NCI-H1930 (cell line): ENCODE results near the gene CD300LG.
"Not testable (repeated sequence)": the region's sequence is repeated elsewhere in the genome, so short reads cannot be mapped to it uniquely, and the experiment has no call there.

ENCODE experiments used
- DNase-seq, 2 experiments: peaks; one replicate each; lab custom pipeline; 2025; lab: John Stamatoyannopoulos, UW

CD300LG gene

GRCh38 chr17:43854498-43854897, 7.5 kb downstream of the CD300LG start:
- DNase-seq, result no peak

GRCh38 chr17:43855061-43855460, 8.1 kb downstream of the CD300LG start:
- no peak for DNase-seq

GRCh38 chr17:43856141-43856540, 9.2 kb downstream of the CD300LG start:
- DNase-seq, result no peak

- no peak for DNase-seq
Observed at GRCh38 chr17:43857141-43857540, 10.2 kb downstream of the CD300LG start.

- no peak for DNase-seq
Observed at GRCh38 chr17:43857957-43858600, 11.1 kb downstream of the CD300LG start.

- DNase-seq, result no peak
Observed at GRCh38 chr17:43860077-43860725, 13.2 kb downstream of the CD300LG start.

GRCh38 chr17:43860927-43861622, 14.1 kb downstream of the CD300LG start:
- DNase-seq, result no peak

- no peak for DNase-seq
Observed at GRCh38 chr17:43861960-43862359, 15.0 kb downstream of the CD300LG start.

- no peak for DNase-seq
Observed at GRCh38 chr17:43864161-43864984, 17.4 kb downstream of the CD300LG start.

- no peak for DNase-seq
Observed at GRCh38 chr17:43868226-43868994, 21.4 kb downstream of the CD300LG start.

- not testable (repeated sequence) for DNase-seq
Observed at GRCh38 chr17:43869031-43869430, 22.1 kb downstream of the CD300LG start.

GRCh38 chr17:43871946-43872690, 25.1 kb downstream of the CD300LG start:
- no peak for DNase-seq

- DNase-seq, result no peak
Observed at GRCh38 chr17:43873091-43873490, 26.1 kb downstream of the CD300LG start.

GRCh38 chr17:43873815-43874214, 26.8 kb downstream of the CD300LG start:
- DNase-seq, result no peak

GRCh38 chr17:43874293-43874692, 27.3 kb downstream of the CD300LG start:
- DNase-seq, result no peak

GRCh38 chr17:43875476-43876147, 28.6 kb downstream of the CD300LG start:
- DNase-seq, result no peak

- DNase-seq, result no peak
Observed at GRCh38 chr17:43877031-43877430, 30.1 kb downstream of the CD300LG start.

GRCh38 chr17:43877451-43878155, 30.6 kb downstream of the CD300LG start:
- DNase-seq, result no peak
